ENCODE data around the gene FBLN7. TPM values are rescaled to one million over a fixed set of nuclear protein-coding genes. Genes with fewer than 3 reads are reported as not detected.
A peak's percentile ranks its signal among the peaks of the same experiment; 100 is the strongest.

The FBLN7 gene
- total RNA-seq (2014; rRNA removed; shearing (Covaris generic)) (not detected in 2 replicates), total RNA-seq (2022) (0.25 TPM in 1 of 2 replicates, not detected in the other), Bru-seq, nascent RNA (percentile 18 among the genes with signal in this experiment), BruChase-seq, experiment 1, labeled RNA remaining after a 6-hour chase (percentile 21 among the genes with signal in this experiment), BruChase-seq, experiment 2, labeled RNA remaining after a 2-hour chase (percentile 28 among the genes with signal in this experiment)
- long read RNA-seq: 0 reads

- no peaks in the 10 kb centered on the region for H3K9me3 ChIP-seq (ENCODE audit: low read length)
- ChIA-PET POLR2A (interaction anchor here (0.9 kb wide), 1 partner anchor 12 kb away, joined by 4 read pairs; no protein-coding TSS in a partner anchor), CTCF (ENCODE audit: unreplicated experiment) (no interaction called here)
- no peaks in the 10 kb centered on the region for H3K9me2 ChIP-seq (ENCODE audit: insufficient read depth, low read length)
- intact Hi-C loops (cut with micrococcal nuclease; ENCODE audit: unreplicated experiment): no loop called here
- no peak within 1 kb of the TSS for H3K27ac ChIP-seq (ENCODE audit: low read depth, low read length, poor library complexity, severe bottlenecking)
- no peak within 1 kb of the TSS for H3K4me2 ChIP-seq (ENCODE audit: low read length)
- no peaks in the 10 kb centered on the region for H3K4me1 ChIP-seq (ENCODE audit: insufficient read depth, low read length, poor library complexity, severe bottlenecking)
- no peak for DNase-seq (ENCODE audit: low spot score)
- H3K36me3 ChIP-seq (ENCODE audit: insufficient read depth, low read length): no peaks in the 10 kb centered on the region
- no peak within 1 kb of the TSS for H2AFZ ChIP-seq (ENCODE audit: low read length)
- H3K4me3 ChIP-seq (ENCODE audit: low read depth, low read length, poor library complexity, severe bottlenecking): no peak within 1 kb of the TSS
- no TSS peak for BruUV-seq (replicated peaks)
- H3K79me2 ChIP-seq (ENCODE audit: insufficient read depth, low read depth, low read length): no peaks in the 10 kb centered on the region
- TF ChIP-seq CTCF (conservative IDR thresholded peaks at IDR 0.05; ENCODE audit: low read length): no peak
- no peak for TF ChIP-seq EZH2phosphoT487 (IDR thresholded peaks at IDR 0.05; ENCODE audit: borderline replicate concordance, low read depth, low read length)
- H4K20me1 ChIP-seq (ENCODE audit: insufficient read depth, low read length): no peaks in the 10 kb centered on the region
Observed at GRCh38 chr2:112138159-112139032, at the start of gene FBLN7. Gene FBLN7, plus strand, starts transcription at chr2:112138385. Its CDS starts 271 bp downstream, at chr2:112138656.

- H3K36me3 ChIP-seq (ENCODE audit: insufficient read depth, low read length): peaks cover 88% of the 10 kb centered on the region
- ChIA-PET CTCF (ENCODE audit: unreplicated experiment) (no interaction called here), POLR2A (no interaction called here)
- no peaks in the 10 kb centered on the region for H3K79me2 ChIP-seq (ENCODE audit: insufficient read depth, low read depth, low read length)
- TF ChIP-seq CTCF (conservative IDR thresholded peaks at IDR 0.05; ENCODE audit: low read length) (no peak), EZH2phosphoT487 (IDR thresholded peaks at IDR 0.05; ENCODE audit: borderline replicate concordance, low read depth, low read length) (no peak)
- no peaks in the 10 kb centered on the region for H4K20me1 ChIP-seq (ENCODE audit: insufficient read depth, low read length)
- H2AFZ ChIP-seq (ENCODE audit: low read length): no peak overlapping the region
- no peak for DNase-seq (ENCODE audit: low spot score)
- H3K9me3 ChIP-seq (ENCODE audit: low read length): no peaks in the 10 kb centered on the region
- no peak overlapping the region for H3K4me2 ChIP-seq (ENCODE audit: low read length)
- no peak overlapping the region for H3K27ac ChIP-seq (ENCODE audit: low read depth, low read length, poor library complexity, severe bottlenecking)
- BruUV-seq (replicated peaks): no TSS peak
- peaks cover 16% of the 10 kb centered on the region for H3K4me1 ChIP-seq (ENCODE audit: insufficient read depth, low read length, poor library complexity, severe bottlenecking)
- H3K9me2 ChIP-seq (ENCODE audit: insufficient read depth, low read length): no peaks in the 10 kb centered on the region
- H3K4me3 ChIP-seq (ENCODE audit: low read depth, low read length, poor library complexity, severe bottlenecking): no peak overlapping the region
- intact Hi-C loops (cut with micrococcal nuclease; ENCODE audit: unreplicated experiment): no loop called here
Observed at GRCh38 chr2:112089375-112089774, 48.8 kb upstream of the FBLN7 start.
